Astrocyte (in vitro differentiated cells and primary cell): ENCODE data around the gene ROMO1. TPM values are rescaled to one million over a fixed set of nuclear protein-coding genes. Genes with fewer than 3 reads are reported as not detected.

Experiments used
- DNase-seq: peaks from one replicate; pipeline ENCODE4 v3.0.0-alpha.2; 2010; ENCODE audit warnings: low read depth
- FAIRE-seq: peaks from 2 replicates; lab custom pipeline; 2011; peaks lifted over from hg19 to GRCh38; lab: Jason Lieb, UNC
- H2AFZ ChIP-seq: 2 replicates; pipeline ENCODE4 v1.6.0; 2012; ENCODE audit warnings: low read depth, low read length, inconsistent platforms
- H3K27ac ChIP-seq: 2 replicates; pipeline ENCODE4 v1.5.1; 2011; ENCODE audit warnings: low read depth, low read length, inconsistent platforms
- H3K27me3 ChIP-seq: 2 replicates; pipeline ENCODE4 v1.6.0; 2011; ENCODE audit warnings: low read length, inconsistent platforms; ENCODE audit not compliant: insufficient read depth
- H3K36me3 ChIP-seq: 2 replicates; pipeline ENCODE4 v1.5.1; 2011; ENCODE audit warnings: low read length, inconsistent platforms; ENCODE audit not compliant: insufficient read depth
- H3K4me1 ChIP-seq: 2 replicates; pipeline ENCODE4 v1.5.1; 2011; ENCODE audit warnings: low read length, inconsistent platforms; ENCODE audit not compliant: insufficient read depth
- H3K4me2 ChIP-seq: 2 replicates; pipeline ENCODE4 v1.6.0; 2012; ENCODE audit warnings: low read length, inconsistent platforms
- H3K4me3 ChIP-seq: 2 replicates; pipeline ENCODE4 v1.5.1; 2011; ENCODE audit warnings: low read depth, mild to moderate bottlenecking, low read length, inconsistent platforms; ENCODE audit not compliant: insufficient read depth
- H3K79me2 ChIP-seq: 2 replicates; pipeline ENCODE4 v1.6.0; 2012; ENCODE audit warnings: mild to moderate bottlenecking, low read length, inconsistent platforms; ENCODE audit not compliant: insufficient read depth
- H3K9ac ChIP-seq: 2 replicates; pipeline ENCODE4 v1.6.0; 2012; ENCODE audit warnings: mild to moderate bottlenecking, low read length, inconsistent platforms
- H3K9me3 ChIP-seq: 2 replicates; pipeline ENCODE4 v1.5.1; 2012; ENCODE audit warnings: low read depth, mild to moderate bottlenecking, low read length, inconsistent platforms; ENCODE audit not compliant: insufficient read depth
- H4K20me1 ChIP-seq: 2 replicates; pipeline ENCODE4 v1.6.0; 2012; ENCODE audit warnings: low read length, inconsistent platforms; ENCODE audit not compliant: insufficient read depth
- H3K27ac Mint-ChIP-seq: one replicate; pipeline ENCODE4 v1.8.0; 2021; ENCODE audit warnings: mild to moderate bottlenecking, mixed read lengths; ENCODE audit not compliant: unreplicated experiment
- H3K27me3 Mint-ChIP-seq: one replicate; pipeline ENCODE4 v1.8.0; 2021; ENCODE audit warnings: low read depth, mixed read lengths; ENCODE audit not compliant: unreplicated experiment
- H3K36me3 Mint-ChIP-seq: one replicate; pipeline ENCODE4 v1.8.0; 2021; ENCODE audit warnings: low read depth, mixed read lengths; ENCODE audit not compliant: unreplicated experiment
- H3K4me1 Mint-ChIP-seq: one replicate; pipeline ENCODE4 v1.8.0; 2021; ENCODE audit warnings: low read depth, mixed read lengths; ENCODE audit not compliant: unreplicated experiment
- H3K4me3 Mint-ChIP-seq: one replicate; pipeline ENCODE4 v1.8.0; 2021; ENCODE audit warnings: mild to moderate bottlenecking, moderate library complexity, mixed read lengths; ENCODE audit not compliant: unreplicated experiment
- H3K9me3 Mint-ChIP-seq: one replicate; pipeline ENCODE4 v1.8.0; 2021; ENCODE audit warnings: mild to moderate bottlenecking, mixed read lengths; ENCODE audit not compliant: unreplicated experiment
- CTCF ChIP-seq: IDR thresholded peaks from 2 replicates; pipeline ENCODE4 v1.5.1; 2011; ENCODE audit warnings: low read depth, mild to moderate bottlenecking, inconsistent platforms, low read length, moderate library complexity; ENCODE audit not compliant: insufficient read depth
- EZH2 ChIP-seq: IDR thresholded peaks from 2 replicates; pipeline ENCODE4 v1.6.1; 2012; ENCODE audit warnings: mild to moderate bottlenecking, low read length, inconsistent platforms; ENCODE audit not compliant: insufficient read depth
- total RNA-seq: library from RNA; stranded (reverse); gene quantifications from 2 replicates; pipeline ENCODE4 v1.2.1, GENCODE V29; 2021

The ROMO1 gene
- total RNA-seq, 1 donor from 2014 or later: 201 TPM

- H3K4me3 Mint-ChIP-seq: peak overlapping the region; percentile 62
- peaks cover 27% of the 10 kb centered on the region for H3K4me1 Mint-ChIP-seq
- FAIRE-seq (no peak), DNase-seq (no peak)
- Histone ChIP-seq H3K79me2 (peaks cover 100% of the 10 kb centered on the region), H3K27ac (no peak overlapping the region), H4K20me1 (peaks cover 100% of the 10 kb centered on the region), H3K27me3 (no peaks in the 10 kb centered on the region), H3K4me3 (no peak overlapping the region), H3K36me3 (peaks cover 81% of the 10 kb centered on the region), H3K4me1 (peaks cover 23% of the 10 kb centered on the region), H2AFZ (no peak overlapping the region), H3K9ac (peak overlapping the region; percentile 34), H3K9me3 (no peaks in the 10 kb centered on the region), H3K4me2 (peak overlapping the region; percentile 42)
- TF ChIP-seq CTCF: no peak
- no peak for TF ChIP-seq EZH2
- H3K27ac Mint-ChIP-seq: no peak overlapping the region
- H3K9me3 Mint-ChIP-seq: no peaks in the 10 kb centered on the region
- peaks cover 30% of the 10 kb centered on the region for H3K36me3 Mint-ChIP-seq
- no peaks in the 10 kb centered on the region for H3K27me3 Mint-ChIP-seq
These were observed 36.7 kb downstream of the ROMO1 start for GRCh38 chr20:35735826-35736470.

DNA sequence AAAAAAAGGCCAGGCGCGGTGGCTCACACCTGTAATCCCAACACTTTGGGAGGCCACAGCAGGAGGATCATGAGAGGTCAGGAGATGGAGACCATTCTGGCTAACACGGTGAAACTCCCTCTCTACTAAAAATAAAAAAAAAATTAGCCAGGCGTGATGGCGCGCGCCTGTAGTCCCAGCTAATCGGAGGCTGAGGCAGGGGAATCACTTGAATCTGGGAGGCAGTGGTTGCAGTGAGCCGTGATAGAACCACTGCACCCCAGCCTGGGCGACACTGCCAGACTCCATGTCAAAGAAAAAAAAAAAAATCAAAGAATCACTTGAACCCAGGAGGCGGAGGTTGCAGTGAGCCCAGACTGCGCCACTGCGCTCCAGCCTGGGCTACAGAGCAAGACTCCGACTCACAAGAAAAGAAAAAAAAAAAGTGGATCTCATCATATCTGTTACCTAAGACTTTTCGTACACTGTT is 38.7 kb downstream of the ROMO1 start:
- Histone ChIP-seq H4K20me1 (peaks cover 87% of the 10 kb centered on the region), H3K4me2 (peak overlapping the region; percentile 54), H3K27ac (no peak overlapping the region), H3K79me2 (peaks cover 97% of the 10 kb centered on the region), H3K9ac (no peak overlapping the region), H3K27me3 (no peaks in the 10 kb centered on the region), H2AFZ (no peak overlapping the region), H3K36me3 (peaks cover 61% of the 10 kb centered on the region), H3K4me3 (no peak overlapping the region), H3K4me1 (peaks cover 23% of the 10 kb centered on the region), H3K9me3 (no peaks in the 10 kb centered on the region)
- H3K9me3 Mint-ChIP-seq: no peaks in the 10 kb centered on the region
- H3K27me3 Mint-ChIP-seq: no peaks in the 10 kb centered on the region
- TF ChIP-seq EZH2 (no peak), CTCF (no peak)
- DNase-seq: no peak
- H3K4me3 Mint-ChIP-seq: peak overlapping the region; percentile 71
- H3K4me1 Mint-ChIP-seq: peaks cover 23% of the 10 kb centered on the region
- no peak for FAIRE-seq
- H3K27ac Mint-ChIP-seq: no peak overlapping the region
- H3K36me3 Mint-ChIP-seq: peaks cover 29% of the 10 kb centered on the region
